Measurements from ENCODE around the gene FBF1.

DNA sequence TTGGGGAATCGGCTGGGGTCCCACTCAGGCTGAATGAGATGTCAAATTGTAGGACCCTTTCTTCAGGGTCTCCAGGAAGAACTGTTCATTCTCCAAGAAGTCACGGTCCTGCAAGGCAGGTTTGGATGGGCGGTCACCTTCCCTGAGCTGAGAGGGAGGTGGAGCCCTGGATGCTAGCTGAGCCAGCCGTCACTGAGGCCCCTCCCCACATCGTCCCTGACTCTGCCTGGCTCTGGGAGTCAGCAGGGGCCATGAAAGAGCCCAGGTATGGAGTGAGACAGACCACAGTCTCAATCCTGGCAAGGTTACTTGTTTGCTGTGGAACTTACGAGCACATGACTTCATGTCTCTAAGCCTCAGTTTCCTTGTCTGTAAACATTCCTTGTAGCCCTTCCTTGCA lies 30.1 kb downstream of the FBF1 start:
- TF ChIP-seq POLR2A (IDR thresholded peaks at IDR 0.05): no peak
- TF ChIP-seq, protein P1, sequence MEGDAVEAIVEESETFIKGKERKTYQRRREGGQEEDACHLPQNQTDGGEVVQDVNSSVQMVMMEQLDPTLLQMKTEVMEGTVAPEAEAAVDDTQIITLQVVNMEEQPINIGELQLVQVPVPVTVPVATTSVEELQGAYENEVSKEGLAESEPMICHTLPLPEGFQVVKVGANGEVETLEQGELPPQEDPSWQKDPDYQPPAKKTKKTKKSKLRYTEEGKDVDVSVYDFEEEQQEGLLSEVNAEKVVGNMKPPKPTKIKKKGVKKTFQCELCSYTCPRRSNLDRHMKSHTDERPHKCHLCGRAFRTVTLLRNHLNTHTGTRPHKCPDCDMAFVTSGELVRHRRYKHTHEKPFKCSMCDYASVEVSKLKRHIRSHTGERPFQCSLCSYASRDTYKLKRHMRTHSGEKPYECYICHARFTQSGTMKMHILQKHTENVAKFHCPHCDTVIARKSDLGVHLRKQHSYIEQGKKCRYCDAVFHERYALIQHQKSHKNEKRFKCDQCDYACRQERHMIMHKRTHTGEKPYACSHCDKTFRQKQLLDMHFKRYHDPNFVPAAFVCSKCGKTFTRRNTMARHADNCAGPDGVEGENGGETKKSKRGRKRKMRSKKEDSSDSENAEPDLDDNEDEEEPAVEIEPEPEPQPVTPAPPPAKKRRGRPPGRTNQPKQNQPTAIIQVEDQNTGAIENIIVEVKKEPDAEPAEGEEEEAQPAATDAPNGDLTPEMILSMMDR (IDR thresholded peaks at IDR 0.05): no peak

All from thyroid gland (tissue), 4 donors.